ES-I3 (cell line): Measurements from ENCODE around the gene MYH11.

Source experiments
- H3K36me3 ChIP-seq: 2 replicates; pipeline ENCODE4 v1.6.1; 2013; ENCODE audit warnings: mild to moderate bottlenecking, low read length, control low read depth, moderate library complexity; ENCODE audit not compliant: insufficient read depth
- H3K4me1 ChIP-seq: 2 replicates; pipeline ENCODE4 v1.6.1; 2013; ENCODE audit warnings: mild to moderate bottlenecking, control low read depth, low read length; ENCODE audit not compliant: insufficient read depth
- H3K9ac ChIP-seq: 2 replicates; pipeline ENCODE4 v1.6.1; 2013; ENCODE audit warnings: low read depth, mild to moderate bottlenecking, low read length, moderate library complexity
- H3K9me3 ChIP-seq: 2 replicates; pipeline ENCODE4 v1.6.1; 2013; ENCODE audit warnings: mild to moderate bottlenecking, low read length, moderate library complexity; ENCODE audit not compliant: control insufficient read depth, insufficient read depth

MYH11 gene

DNA sequence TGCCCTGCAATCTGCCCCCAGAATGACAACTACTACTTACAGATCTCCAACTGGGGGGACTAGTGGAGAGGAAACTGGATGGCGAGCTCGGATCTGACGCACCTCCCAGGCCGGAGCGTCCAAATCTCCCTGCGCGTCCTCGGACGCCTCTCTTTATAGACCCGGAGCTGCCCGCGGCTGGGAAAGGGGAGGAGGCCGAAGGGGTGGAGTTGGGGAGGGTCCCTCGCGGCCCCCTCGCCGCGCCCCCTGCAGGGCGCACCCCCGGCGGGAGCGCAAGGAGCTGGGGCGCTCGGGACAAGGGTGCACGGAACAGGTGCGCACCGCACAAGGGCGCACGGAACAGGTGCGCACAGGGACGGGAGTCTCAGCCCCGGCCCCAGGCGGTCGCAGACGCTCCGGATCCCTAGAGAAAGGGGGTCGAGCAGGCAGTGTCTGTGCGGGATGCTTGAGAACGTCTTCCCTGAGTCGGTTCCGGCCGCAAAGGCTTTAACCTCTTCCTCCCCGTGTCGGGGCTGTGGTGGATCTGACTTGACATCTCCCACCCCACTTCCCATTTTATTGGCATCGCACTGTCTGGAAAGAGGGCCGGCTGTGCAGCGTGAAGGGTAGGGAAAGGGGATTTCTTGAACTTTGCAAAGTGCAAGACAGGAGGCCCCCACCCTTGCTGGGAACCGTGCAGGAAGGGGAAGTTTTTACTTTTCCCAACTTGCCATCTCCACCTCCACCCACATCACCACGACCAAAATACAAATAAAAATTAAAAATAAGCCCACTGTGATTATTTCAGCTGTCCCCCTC, at the start of gene MYH11:
MYH11 (minus strand) TSS at position 128 of the 798 bp plus-strand sequence. CDS start 18,776 bp downstream, outside the sequence.
- no peaks in the 10 kb centered on the region for H3K4me1 ChIP-seq
- no peaks in the 10 kb centered on the region for H3K36me3 ChIP-seq
- no peaks in the 10 kb centered on the region for H3K9me3 ChIP-seq
- peak within 1 kb of the TSS; percentile 52; the same call in 1 of the 2 replicates for H3K9ac ChIP-seq

GRCh38 chr16:15906439-15906838, 49.6 kb upstream of the MYH11 start:
- Histone ChIP-seq H3K9ac (no peak overlapping the region), H3K4me1 (0 out of 2 replicates have a peak, but pooled peaks cover 4% of the 10 kb centered on the region), H3K36me3 (no peaks in the 10 kb centered on the region), H3K9me3 (no peaks in the 10 kb centered on the region)

- Histone ChIP-seq H3K36me3 (no peaks in the 10 kb centered on the region), H3K9ac (no peak overlapping the region), H3K9me3 (no peaks in the 10 kb centered on the region), H3K4me1 (peaks cover 13% of the 10 kb centered on the region; the same call in 1 of the 2 replicates)
Measured at GRCh38 chr16:15903960-15904359, 47.1 kb upstream of the MYH11 start.

GRCh38 chr16:15900901-15901500, 44.2 kb upstream of the MYH11 start:
- Histone ChIP-seq H3K9me3 (no peaks in the 10 kb centered on the region), H3K9ac (no peak overlapping the region), H3K4me1 (peaks cover 17% of the 10 kb centered on the region; the same call in 1 of the 2 replicates), H3K36me3 (no peaks in the 10 kb centered on the region)

- no peak overlapping the region for H3K9ac ChIP-seq
- no peaks in the 10 kb centered on the region for H3K36me3 ChIP-seq
- peaks cover 17% of the 10 kb centered on the region; the same call in 1 of the 2 replicates for H3K4me1 ChIP-seq
- no peaks in the 10 kb centered on the region for H3K9me3 ChIP-seq
Measured at GRCh38 chr16:15900357-15900756, 43.5 kb upstream of the MYH11 start.

DNA sequence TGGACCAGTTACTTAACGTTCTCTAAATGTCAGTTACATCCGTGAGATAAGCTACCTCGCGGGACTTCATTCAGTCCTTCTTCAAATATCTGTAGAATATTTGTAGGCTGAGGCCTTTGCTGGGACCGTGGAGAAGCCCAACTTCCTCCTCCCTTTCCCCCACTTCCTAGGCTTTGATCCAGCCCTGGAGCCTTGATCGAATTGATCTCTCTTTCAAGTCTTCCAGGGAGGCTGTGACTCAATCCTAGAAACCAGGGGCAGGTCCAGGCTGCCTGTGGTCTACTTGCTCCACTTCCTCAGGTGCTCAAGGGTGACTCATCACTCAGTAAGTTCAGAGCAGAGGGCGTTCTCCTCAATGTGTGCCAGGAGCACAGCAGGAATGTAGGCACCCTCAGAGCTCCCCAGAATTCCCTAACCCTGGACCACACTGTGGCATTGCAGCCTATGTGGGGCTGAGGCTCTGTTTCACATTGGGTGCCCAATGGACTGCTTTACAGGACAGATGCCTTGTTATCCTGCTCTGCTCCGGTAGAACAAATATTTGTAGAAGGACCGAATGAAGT, 42.8 kb upstream of the MYH11 start:
- Histone ChIP-seq H3K36me3 (no peaks in the 10 kb centered on the region), H3K9me3 (no peaks in the 10 kb centered on the region), H3K9ac (no peak overlapping the region), H3K4me1 (peaks cover 17% of the 10 kb centered on the region; the same call in 1 of the 2 replicates)

GRCh38 chr16:15898654-15899053, 41.8 kb upstream of the MYH11 start:
- H3K4me1 ChIP-seq = peaks cover 17% of the 10 kb centered on the region; the same call in 1 of the 2 replicates
- H3K9ac ChIP-seq = no peak overlapping the region
- H3K9me3 ChIP-seq = no peaks in the 10 kb centered on the region
- no peaks in the 10 kb centered on the region for H3K36me3 ChIP-seq

DNA sequence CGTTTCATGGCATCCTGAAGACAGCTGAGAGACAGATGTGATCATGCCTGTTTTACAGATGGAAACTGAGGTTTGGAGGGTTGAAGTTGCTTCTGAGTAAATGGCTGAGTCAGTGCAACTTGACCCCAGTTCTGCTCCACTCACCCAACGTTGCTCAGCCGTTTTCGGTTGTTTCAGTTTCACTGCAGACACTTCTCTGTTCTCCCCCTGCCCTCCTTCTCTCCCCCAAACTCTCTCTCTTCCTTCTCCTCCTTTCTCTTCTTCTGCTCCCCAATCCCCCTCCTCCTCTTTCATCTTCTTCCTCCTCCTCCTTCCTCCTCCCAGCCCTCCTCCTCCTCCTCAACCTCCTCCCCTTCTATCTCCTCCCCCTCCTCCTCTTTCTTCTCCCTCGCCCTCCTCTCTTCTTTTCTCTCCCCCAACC, 41.0 kb upstream of the MYH11 start:
- H3K9me3 ChIP-seq = no peaks in the 10 kb centered on the region
- peaks cover 17% of the 10 kb centered on the region; the same call in 1 of the 2 replicates for H3K4me1 ChIP-seq
- no peak overlapping the region for H3K9ac ChIP-seq
- H3K36me3 ChIP-seq = no peaks in the 10 kb centered on the region

GRCh38 chr16:15897121-15897780, 40.4 kb upstream of the MYH11 start:
- peaks cover 17% of the 10 kb centered on the region; the same call in 1 of the 2 replicates for H3K4me1 ChIP-seq
- no peaks in the 10 kb centered on the region for H3K36me3 ChIP-seq
- no peaks in the 10 kb centered on the region for H3K9me3 ChIP-seq
- H3K9ac ChIP-seq = no peak overlapping the region

DNA sequence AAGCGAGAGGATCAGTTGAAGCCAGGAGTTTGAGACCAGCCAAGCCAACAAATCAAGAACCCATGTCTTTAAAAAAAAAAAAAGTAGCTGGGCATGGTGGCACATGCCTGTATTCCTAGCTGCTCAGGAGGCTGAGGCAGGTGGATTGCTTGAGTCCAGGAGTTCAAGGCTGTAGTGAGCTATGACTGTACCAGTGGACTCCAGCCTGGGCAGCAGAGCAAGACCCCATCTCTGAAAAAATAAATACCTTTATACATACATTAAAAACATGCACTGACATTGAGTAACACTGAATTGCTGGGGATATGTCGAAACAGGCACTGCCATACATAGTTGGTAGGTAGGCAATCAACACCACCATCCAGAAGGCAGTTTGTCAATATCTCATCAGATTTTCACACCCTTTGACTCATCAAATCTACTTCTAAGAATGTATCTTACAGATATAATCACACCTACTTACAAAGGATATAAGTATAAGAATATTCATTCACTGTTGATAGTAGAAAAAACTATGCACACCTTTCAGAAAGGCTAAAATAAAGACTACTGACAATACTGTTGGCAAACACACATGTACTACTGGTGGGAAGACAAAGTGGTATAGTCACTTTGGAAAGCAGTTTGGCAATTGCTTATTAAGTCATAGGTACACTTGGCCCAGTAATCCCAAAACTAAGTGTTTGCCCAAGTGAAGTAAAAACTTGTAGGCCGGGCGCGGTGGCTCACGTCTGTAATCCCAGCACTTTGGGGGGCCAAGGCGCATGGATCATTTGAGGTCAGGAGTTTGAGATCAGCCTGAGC, 37.9 kb upstream of the MYH11 start:
- Histone ChIP-seq H3K36me3 (no peaks in the 10 kb centered on the region), H3K9me3 (no peaks in the 10 kb centered on the region), H3K9ac (no peak overlapping the region), H3K4me1 (peaks cover 15% of the 10 kb centered on the region; the same call in 1 of the 2 replicates)

- Histone ChIP-seq H3K4me1 (peaks cover 5% of the 10 kb centered on the region), H3K9ac (no peak overlapping the region), H3K36me3 (no peaks in the 10 kb centered on the region), H3K9me3 (no peaks in the 10 kb centered on the region)
Measured at GRCh38 chr16:15891508-15891907, 34.7 kb upstream of the MYH11 start.

GRCh38 chr16:15888072-15888976, 31.5 kb upstream of the MYH11 start, which contains the start of gene CEP20:
Gene CEP20 (minus strand): TSS chr16:15888603. CDS start chr16:15888585, 18 bp downstream.
- peak within 1 kb of the TSS; percentile 79 for H3K9ac ChIP-seq
- peaks cover 5% of the 10 kb centered on the region for H3K4me1 ChIP-seq
- H3K9me3 ChIP-seq = no peaks in the 10 kb centered on the region
- H3K36me3 ChIP-seq = no peaks in the 10 kb centered on the region

GRCh38 chr16:15887283-15887682, 30.5 kb upstream of the MYH11 start:
- H3K9ac ChIP-seq = peak overlapping the region; percentile 79
- peaks cover 5% of the 10 kb centered on the region for H3K4me1 ChIP-seq
- H3K9me3 ChIP-seq = no peaks in the 10 kb centered on the region
- H3K36me3 ChIP-seq = no peaks in the 10 kb centered on the region
